Middle frontal gyrus (tissue), 1 donor: ENCODE results near the gene BORA.
"Not testable (repeated sequence)": the region's sequence is repeated elsewhere in the genome, so short reads cannot be mapped to it uniquely, and the experiment has no call there.

ENCODE experiments used
- DNase-seq: peaks from one replicate; pipeline ENCODE4 v3.0.0-alpha.2; 2015; ENCODE audit warnings: low spot score; ENCODE audit errors: extremely low spot score

The BORA gene

DNA sequence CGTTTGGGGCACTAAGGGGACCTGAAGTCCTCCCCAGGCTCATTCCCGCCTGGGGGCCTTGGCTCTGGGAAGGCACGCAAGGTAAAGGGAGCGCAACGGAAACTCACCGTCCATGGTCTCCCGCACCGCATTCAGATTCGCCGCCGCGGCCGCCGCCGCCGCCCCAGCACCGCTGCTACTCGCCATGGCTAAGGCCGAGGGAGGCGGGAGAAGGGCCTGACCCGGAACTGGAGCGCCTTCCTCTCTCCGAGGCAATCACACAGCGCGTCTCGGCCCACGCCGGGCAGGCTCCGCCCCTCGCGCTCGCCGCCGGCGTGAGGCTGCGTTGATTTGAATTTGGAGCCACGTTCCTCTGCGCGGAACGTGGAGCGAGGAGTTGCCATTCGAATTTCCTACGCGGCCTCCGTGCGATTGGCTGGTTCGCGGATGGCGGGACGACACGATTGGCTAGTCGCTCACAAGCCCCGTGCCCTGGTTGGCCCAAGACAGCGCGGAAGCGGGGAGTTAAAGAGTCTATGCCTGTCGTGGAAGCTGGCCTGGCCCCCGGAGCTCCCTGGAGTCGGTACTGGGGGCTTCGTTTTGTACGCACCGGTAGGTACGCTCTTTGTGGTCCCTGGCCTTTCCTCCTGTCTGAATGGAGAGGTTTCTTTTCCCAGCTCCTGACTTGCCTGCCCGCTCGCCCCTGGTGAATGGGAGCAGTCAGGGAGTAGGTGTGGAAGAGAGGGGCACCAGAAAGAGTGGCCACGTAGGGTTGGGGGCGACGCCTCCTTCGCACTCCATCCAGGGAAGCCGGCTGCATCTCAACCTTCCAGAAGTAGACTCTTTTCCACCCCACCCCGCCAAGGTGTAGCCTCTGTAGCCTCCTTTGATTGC, at the start of gene BORA, which contains the start of gene MZT1:
BORA (plus strand) TSS at position 507 of the 873 bp plus-strand sequence. CDS start 1,018 bp downstream, outside the sequence.
MZT1 (minus strand) TSS at position 213 of the 873 bp plus-strand sequence; CDS start at position 186, 27 bp downstream.
- DNase-seq: peak; percentile 93

DNA sequence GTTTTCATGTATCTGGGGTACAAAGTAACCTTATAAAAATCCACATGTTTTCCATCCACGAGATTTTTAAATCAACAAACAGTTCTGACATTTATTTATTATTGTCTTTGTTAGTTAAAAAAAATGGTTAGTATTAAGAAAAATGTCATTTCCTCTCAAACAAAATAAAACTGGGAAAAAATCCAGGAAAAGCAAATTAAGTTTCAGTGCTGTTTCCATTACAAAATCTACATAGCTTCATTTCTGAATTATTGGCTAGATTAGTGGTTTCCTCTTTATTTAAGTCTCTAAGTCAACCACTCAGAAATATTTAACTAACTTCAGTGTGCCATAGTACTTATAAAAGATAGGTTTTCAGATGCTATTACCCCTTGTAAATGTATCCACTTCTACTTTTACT, 49.4 kb upstream of the BORA start:
- DNase-seq: no peak

DNA sequence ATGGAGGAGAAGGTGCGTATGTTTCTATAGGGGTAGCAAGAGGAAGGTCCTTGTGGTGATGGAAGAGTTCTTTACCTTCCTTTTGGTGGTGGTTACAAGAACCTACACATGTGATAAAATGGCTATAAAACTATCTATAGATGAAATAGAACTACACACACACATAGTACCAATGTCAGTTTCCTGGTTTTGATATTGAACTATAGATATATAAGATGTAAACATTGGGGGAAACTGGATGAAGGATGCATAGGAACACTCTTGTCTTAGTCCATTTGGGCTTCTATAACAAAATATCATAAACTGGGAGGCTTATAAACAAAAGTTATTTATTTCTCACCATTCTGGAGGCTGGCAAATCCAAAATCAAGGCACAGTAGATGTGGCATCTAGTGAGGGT, 47.4 kb upstream of the BORA start:
- no peak for DNase-seq

DNA sequence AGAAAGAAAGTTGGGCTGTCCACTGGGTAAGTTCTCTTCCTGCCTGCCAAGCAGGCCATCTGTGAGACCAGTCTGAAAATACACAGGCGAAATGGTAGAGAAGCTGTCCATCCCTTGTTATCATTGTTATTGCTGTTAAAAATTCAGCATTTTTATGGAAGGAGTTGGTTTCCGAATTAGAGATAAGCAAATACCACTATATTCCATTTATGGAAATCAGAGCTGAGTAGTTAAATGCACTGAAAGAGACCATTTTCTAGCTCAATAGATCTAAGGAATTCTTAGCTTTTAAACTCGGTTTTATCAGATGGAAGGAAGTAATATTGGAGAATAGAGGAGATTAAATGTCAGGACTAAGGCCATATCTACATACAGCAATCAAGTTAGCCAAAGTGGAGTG, 41.0 kb upstream of the BORA start:
- DNase-seq: no peak

DNA sequence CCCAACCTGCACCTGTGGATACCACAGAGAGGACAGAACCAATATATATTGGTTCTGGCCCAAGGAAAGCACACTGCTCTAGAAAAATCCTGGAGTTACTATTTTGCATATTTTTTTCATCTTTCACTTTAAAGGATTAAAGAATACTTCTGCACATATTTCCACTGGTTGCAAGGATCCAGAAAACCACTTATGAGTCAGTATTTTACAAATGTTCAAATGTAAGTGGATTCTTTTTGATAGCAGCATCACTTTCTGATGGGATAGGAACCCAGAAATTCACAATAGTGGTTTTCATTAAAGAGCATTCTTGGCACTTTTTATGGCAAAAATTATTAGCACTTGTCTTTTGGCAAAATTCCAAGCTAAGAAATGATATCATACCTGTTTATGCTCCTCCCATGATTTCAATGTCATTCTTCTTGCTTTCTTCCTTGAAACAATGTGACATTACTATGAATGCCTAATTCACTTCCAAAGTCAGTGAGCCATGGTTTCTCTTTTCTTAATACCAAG, 38.5 kb upstream of the BORA start:
- DNase-seq: no peak

DNA sequence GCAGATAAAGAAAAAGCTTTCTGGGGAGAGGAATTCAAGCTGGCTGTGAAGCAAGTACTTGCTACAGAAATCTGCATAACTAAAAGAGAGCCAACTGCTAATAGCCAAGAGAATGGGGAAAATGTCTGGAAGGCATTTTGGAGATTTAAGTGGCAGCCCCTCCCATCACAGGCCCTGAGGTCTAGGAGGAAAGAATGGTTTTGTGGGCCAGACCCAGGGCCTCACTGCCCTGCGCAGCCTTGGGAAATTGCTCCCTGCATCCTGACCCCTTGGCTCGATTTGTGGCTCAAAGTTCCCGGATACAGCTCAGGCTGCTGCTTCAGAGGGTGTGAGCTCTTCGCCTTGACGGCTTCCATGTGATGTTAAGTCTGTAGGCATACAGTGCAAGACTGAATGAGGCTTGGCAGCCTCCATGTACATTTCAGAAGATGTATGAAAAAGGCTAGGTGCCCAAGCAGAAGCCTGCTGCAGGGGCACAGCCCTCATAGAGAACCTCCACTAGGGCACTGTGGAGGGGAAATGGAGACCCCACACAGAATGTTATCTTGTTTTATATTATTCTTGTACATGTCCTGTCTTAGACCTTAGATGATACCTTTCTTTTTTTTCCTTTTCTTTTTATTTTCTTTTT, 34.7 kb upstream of the BORA start:
- DNase-seq: no peak

DNA sequence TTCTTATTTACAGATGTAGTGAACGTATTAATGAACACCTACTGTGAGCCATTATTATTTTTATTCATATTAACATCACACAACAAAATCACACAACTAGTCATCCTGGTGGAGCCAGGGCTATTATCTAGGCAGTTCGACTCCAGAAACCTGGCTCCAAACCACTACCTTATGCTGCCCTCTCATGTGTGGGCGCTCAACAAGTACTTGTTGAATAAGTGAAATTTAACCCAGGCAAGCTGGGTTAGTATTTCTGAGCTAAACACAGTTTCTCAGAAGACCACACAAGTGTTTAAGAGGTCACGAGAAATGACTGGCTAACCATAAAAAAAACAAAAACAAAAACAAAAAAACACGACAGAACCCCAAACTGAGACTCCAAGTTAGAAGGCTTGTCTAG, 33.9 kb upstream of the BORA start:
- DNase-seq: no peak

DNA sequence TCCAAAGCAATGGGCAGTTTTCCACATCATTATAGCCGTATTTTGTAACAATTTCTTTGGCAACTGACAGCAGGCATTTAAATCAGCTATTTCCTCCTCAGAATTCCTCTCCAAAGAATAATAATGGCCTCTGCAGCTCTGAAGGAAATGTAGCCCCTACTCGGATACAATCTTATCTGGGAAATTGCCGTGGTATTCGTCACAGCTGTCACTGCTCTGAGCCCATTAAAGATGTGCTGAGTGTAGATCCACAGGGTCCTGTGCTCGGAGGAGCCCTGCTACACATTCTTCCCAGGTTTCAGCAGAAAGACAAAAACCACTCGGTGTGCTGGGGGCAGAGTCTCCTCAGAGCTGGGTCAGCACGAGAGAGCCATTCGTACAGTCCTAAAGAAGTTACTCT, 33.4 kb upstream of the BORA start:
- no peak for DNase-seq

DNA sequence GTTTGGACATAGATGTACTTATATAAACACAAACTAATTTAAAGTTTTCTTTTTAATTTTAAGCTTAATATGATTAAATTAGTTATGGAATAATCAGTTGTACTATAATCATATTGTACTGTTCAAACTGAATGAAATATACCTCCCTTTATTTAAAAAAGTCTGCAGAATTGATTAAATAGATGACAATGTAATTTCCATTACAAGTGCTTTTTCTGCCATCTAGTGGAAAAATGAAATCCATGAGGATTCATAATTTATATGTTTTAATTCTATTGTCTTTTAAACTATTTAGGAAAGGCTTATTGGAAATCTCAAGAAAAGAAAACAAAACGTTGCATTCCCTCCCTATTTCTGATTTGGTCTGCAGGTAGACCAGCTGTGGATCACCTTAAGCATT, 31.1 kb upstream of the BORA start:
- DNase-seq: no peak

DNA sequence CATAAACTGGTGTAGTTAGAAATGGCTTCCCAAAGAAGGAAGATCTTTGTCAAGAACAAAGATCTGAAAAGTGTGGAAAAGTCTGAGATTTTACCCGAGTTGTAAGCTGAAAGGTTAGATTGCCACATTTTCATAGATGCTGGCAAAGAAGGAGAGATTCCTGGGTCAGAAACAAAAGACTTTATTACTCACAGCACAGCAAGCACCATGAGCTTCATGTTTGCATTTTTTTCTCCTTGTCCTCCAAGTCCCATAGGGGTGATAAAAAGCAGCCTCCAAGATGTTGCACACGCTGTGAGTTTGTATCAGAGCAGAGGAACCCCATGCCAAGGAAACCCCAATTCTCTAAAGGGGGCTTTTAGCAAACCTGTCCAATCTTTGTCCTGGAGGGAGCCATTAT, 29.6 kb upstream of the BORA start:
- no peak for DNase-seq

DNA sequence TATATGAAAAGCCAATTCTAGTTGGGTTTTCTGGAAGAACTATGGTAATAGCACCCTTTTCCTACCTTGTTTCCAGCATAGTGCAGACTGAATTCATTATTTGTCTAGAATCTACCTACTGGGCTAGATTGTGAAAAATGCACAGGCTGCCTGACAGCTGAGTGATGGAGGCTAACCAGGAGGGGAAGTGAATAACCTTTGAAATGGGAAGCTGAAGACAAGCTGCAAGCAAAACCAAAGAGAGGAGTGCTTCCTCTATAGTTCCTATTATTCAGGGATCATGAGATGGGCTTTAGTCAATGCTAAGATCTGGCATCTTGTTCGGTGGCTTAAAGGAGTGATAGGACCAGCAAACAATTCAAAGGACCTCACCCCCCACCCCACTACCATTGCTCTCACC, 27.2 kb upstream of the BORA start:
- no peak for DNase-seq

DNA sequence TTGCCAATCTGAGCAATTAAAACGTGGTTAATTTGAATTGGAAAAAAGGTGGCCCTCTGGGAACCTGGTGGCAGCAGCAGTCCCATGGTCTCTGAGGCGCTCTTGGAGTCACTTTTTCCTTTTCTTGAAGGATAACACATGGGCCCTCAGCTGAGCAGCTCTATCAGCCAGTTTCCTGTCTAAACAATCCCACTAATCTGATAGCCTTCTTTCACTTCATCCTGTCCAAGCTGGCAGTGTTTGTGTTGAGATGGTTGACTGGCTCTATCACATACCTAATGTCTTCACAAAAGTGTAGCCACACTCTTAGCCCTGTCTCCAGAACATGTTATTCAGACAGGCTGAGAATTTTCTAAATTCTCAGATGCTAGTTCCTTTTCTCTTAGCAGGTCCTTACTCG, 10.9 kb upstream of the BORA start:
- no peak for DNase-seq

DNA sequence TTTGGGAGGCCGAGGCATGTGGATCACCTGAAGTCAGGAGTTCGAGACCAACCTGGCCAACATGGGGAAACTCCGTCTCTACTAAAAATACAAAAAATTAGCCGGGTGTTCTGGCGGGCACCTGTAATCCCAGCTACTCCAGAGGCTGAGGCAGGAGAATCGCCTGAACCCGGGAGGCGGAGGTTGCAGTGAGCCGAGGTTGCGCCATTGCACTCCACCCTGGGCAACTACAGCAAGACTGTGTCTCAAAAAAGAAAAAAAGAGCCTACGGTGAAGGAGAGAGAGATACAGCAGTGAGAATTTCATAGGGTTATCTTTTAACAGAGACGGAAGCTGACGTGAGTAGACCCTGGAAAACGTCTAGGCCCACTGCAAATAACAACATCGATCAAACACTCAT, 1.5 kb upstream of the BORA start:
- DNase-seq: not testable (repeated sequence)

DNA sequence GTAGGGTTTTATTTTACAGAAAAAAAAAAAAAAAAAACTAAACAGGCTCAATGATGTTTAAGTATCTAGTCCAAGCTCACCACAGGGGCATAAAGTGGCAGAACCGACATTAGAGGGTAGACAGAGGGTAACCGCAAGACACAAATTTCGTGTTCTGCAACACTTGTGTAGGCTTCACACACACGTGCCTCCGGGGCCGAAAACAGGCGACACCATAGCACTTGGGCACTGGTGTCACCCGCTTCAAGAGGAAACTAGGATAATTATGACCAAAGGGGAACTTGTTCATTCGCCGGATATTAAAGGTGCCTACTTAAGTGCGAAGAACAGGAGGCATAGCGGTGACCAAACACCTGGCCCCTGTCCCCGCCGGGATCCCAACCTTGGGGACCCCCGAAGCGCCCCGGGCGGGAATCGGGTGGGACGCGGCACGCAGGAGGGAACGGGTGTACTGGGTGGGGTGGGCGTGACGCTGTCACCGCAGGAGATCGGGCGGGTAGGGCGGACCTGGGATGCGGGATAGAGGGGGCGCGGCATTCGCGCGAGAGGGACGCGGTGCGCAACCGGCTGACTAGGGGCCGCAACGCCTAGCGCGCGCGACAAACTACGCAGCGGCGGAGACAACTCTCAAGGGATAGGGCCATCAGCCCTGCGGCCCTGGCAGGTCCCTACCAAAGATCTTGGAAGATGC, 852 bp upstream of the BORA start:
- DNase-seq: no peak

DNA sequence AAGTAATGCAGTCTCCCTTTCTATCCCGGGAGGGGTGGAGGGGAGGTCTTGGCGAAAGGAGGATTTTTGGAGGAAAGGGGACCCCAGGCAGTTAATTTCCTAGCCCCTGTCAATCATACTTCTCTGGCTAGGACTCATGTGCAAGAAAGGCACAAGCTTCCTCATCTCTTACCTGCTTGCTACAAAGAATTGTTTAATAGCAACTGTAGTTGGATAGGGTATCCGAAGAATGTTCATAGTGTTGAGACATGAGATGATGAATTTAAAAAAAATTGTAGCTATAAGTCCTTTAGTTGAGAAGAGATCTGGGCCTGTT, 525 bp downstream of the BORA start:
- DNase-seq: no peak

DNA sequence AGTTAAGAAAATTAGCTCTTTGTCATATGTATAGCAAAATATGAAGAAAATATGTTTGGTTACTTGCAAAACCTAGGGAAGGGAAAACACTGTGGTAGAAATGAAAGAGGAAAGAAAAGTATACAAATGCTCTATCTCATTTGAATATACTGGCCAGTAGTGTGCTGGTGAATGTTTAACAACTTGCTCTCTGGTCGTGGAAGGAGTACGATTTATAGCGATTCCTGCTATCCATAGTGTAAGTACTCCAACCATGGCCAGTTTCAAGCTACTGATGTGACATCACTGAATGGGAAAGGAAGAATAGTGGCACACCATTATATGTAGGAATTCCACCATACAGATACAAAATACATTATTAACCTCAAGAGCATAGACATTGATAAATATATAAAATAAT, 9.3 kb downstream of the BORA start:
- no peak for DNase-seq

DNA sequence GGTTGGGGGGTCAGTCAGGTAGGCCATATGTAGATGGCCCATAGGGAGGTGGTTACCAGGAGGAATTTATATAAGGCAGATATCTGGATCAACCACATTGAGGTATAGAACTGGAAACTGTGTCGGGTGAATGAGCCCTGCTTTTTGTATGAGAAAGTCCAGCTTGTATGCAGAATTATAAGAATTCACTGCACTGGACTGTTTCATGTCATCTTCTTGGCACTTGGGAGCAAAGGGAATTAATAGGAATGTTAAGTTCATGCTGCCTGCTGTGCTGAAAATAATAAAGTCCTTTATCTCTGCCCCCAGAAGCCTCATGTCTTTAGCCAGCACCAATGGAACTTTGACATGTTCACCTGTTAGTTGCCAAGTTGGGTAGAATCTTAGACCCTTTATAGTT, 12.3 kb downstream of the BORA start:
- no peak for DNase-seq

DNA sequence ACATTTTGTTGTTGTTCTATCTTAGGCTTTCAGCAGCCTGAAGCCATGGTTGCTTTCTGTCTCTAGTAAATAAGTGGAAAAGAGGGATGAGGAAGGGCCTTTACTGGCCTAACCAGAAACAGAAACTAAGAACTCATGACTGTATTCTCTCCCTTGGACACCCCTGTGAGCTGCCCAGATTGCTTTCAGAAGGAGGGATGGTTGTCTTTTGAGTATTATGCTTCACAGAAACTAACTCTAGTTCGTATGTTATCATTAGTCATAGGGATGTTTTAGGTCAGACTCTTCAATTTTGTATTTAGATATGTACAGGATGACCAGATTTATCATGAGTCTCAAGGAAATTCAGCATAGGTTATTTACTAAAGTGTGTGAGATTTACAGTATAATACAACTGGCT, 17.5 kb downstream of the BORA start:
- no peak for DNase-seq

DNA sequence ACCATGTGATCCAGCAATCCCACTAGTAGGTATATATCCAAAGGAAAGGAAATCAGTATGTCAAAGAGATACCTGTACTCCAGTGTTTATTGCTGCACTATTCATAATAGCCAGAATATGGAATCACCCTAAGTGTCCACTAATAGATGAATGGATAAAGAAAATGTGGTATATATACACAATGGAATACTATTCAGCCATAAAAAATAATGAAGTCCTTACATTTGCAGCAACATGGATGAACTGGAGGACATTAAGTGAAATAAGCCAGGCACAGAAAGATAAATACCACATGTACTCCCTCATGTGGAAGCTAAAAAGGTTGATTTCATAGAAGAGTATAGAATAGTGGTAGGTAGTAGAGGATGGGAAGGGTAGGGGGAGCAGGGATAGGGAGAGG, 23.5 kb downstream of the BORA start:
- no peak for DNase-seq

DNA sequence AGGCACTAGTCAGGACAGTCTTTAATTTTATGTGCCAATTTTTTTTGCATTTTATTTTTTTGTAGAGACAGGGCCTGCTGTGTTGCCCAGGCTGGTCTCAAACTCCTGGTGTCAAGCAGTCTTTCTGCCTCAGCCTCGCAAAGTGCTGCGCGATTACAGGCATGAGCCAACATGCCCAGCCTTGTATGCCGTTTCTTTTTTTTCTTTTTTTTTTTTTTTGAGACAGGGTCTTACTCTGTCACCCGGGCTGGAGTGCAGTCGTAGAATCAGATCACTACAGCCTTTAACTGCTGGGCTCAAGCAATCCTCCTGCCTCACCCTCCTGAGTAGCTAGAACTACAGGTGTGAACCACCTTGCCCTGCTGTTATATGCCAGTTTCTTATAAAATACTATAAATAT, 26.4 kb downstream of the BORA start:
- DNase-seq: no peak

DNA sequence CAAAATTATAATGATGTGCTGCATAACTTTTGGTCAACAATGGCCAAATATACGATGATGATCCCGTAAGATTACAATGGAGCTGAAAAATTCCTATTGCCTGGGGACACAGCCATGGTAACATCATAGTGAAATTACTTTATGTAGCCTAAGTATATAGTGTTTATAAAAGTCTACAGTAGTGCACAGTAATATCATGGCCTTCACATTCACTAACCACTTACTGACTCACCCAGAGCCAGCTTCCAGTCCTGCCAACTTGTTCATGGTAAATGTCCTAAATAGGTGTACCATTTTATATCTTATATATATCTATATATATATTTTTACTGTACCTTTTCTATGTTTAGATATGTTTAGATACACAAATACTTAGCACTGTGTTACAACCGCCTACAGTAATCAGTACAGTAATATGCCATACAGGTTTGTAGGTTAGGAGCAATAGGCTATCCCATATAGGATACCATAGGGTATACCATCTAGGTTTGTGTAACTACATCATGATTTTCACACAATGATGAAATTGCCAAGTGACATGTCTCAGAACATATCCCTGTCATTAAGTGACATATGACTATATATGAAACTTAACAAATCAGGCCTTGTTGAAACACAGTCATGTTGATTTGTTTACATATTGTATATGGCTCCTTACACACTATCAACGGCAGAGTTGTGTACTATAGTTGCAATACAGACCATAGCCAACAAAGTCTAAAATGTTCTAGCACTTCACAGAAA, 30.2 kb downstream of the BORA start:
- no peak for DNase-seq

DNA sequence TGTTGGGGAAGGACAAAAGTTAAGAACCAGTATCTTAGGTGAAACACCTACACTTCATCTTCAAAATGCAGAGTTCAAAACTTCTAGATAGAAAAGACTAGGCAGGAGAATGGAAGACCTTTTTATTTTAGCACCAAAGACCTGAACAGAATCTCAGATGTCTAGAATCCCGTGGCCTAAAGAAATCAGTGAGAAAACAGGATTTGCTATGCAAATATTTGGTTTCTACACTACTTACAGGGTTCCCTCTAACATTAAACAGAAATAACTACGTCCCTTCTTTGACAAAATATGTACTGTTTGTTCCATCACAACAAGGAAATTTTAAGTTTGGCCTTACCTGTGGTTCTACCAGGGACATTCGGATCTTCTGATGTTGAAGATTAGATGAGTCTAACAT, 32.5 kb downstream of the BORA start:
- no peak for DNase-seq
